HG03439 (cell line): Measurements from ENCODE around the gene LYSMD3.

Experiments used
- ATAC-seq: cut with Tn5 transposase; IDR thresholded peaks from one replicate; pipeline ENCODE4 v1.9.1; 2021; ENCODE audit warnings: mild to moderate bottlenecking, moderate library complexity; ENCODE audit not compliant: unreplicated experiment

The LYSMD3 gene

GRCh38 chr5:90548069-90548593, 18.7 kb upstream of the LYSMD3 start:
- no peak for ATAC-seq

DNA sequence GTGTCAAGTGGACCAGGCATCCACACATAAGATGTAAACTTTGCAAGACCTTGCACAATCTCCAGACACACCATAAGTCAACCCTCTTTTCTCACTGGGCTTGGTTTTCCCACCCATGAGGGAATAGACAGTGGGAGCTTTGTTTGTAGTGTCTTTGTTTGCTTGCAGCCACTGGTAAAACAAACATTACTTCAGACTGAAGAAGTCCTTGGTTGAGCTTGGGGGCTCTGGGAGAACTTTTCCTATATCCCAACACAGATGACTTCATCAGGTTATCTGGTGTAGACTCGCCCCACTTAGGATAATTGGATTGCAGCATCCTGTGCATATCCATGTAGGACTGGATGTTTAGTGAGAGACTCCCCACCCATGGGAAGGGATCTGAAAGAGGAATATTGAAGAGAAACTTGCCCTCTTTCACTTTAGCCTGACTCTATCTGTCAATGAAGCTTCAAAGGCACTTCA, 17.7 kb upstream of the LYSMD3 start:
- ATAC-seq = no peak

GRCh38 chr5:90546216-90546837, 16.9 kb upstream of the LYSMD3 start:
- ATAC-seq = no peak

GRCh38 chr5:90545511-90545910, 16.1 kb upstream of the LYSMD3 start:
- no peak for ATAC-seq

DNA sequence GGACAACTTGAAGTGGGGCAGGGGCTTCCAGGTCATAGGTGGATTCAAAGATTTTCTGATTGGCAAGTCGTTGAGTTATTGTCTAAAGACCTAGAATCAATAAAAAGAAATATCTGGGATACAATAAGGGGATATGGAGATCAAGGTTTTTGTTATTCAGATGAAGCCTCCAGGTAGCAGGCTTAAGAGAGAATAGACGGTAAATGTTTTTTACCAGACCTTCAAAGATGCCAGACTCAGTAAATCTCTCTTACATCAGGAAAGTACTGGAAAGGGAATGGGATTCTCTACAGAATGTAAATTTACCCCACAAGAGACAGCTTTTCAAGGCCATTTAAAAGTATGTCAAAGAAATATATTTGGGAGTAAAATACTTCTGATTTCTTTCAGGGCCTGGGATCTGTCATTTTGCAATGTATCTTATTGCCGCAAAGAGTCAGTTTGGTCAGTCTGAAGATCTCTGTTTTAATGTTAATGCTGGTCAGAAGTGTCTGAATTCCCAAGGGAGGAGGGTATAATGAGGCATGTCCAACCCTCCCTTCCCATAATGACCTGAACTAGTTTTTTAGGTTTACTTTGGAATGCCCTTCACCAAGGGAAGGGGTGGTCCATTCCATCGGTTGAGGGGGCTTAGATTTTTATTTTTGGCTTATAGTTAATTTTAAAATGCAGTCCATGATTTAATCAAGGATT, 13.6 kb upstream of the LYSMD3 start:
- no peak for ATAC-seq

DNA sequence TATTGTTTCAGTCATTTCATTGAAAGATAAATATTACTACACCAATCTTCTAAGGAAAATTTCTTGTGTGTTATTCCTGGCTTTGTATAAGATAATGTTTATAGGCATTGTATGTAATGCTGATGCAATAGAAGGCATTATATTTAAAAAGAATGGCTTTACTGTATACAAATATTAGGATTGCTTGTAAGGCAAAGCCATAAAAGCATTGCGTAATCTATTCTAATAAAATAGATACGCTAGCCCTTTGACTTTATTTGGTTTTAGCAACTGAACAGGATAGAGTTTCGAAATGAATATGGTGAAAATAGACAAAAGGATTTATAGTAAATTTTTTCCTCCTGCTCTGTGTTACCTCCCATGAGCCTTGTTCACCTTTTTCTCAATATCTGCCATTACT, 5.5 kb upstream of the LYSMD3 start:
- no peak for ATAC-seq

DNA sequence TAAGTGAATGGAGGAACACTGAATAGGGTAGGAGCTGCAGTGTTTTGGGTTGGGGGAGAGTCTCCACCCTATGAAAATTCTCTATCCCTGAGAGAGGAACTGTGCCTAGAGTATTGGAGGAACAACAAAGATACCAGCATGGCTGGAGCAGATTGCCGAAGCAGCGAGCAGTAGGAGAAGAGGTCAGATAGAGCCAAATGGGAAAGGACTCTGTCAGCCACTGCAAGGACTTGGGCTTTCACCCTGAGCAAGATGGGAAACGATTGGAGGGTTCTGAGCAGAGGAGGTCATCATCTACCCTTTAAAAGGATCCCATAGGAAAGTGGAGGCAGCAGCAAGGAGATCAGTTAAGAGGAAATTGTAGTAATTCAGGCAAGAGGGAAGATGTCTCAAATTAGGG, 4.4 kb upstream of the LYSMD3 start:
- no peak for ATAC-seq

- ATAC-seq = no peak
Observed at GRCh38 chr5:90530736-90531487, 1.5 kb upstream of the LYSMD3 start.

DNA sequence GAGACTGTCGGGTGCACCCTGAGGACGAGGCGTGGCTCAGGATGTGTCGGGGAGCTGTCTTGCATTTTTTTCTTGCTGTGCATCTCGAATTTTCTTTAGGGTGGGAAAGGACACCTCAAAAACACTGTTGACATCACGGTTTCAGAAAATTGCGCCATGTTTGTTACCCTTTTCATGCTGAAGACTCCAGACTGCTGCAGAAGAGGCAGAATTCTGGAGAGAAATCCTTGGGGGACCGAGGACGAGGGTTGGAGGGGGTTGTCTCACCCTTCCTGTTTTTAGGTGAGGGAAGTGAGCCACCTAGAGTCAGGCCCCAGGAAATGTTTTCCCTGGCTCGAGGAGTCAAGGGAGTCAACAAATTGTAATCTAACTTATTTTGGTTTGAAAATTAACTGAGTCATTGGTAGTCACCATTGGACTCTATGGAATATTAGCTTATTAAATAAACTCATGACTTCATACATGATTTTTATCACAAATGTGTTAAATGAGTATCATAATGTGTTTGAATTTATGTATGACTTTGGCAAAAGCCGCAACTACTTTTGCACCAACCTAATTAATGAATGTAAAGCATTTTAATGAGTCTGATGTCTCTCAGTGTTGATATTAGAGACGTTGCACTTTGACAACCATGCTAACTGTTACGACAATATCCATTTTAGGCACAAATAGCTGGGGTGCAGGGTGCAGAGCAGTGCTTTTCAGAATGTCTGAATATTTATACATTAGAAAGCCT, 724 bp upstream of the LYSMD3 start:
- peak; percentile 49 for ATAC-seq

GRCh38 chr5:90528601-90529193, 687 bp downstream of the LYSMD3 start:
- ATAC-seq = peak; percentile 3

DNA sequence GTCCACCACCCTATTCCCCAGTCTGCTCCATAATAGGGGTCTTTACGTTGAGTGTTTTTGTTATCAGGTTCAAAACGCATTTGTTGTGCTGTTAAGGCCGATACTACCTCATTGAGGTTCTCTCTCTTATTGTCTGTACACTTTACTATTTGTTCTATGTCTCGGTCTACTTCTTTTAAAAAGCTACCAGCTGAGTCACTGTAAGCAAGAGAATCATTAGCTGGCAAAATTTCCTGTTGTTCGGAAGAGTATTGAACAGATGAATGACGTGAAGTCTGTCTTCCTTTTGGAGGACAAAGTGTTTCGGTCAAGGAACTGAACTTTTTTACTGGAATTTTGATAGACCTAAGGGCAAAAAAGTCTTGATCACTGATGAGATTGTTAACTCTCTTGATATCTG, 10.3 kb downstream of the LYSMD3 start:
- no peak for ATAC-seq

DNA sequence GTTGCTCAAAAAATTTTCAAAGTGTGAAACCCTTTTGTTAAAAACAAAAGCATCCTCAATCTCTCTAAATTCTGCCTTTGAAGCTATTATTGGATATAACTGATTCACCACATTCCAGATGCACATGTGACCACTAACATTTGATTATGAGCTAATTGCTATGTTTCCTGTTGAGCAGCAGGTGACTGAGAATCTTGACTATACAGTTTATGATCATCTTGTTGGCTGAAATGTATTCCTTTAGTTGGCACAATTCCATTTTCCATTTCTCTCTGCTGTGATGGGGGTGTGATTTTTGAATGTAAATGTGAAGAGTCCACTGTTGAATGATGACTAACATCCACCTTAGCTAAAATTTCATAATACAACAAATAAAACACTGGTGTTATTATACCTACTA, 10.7 kb downstream of the LYSMD3 start:
- ATAC-seq = no peak

DNA sequence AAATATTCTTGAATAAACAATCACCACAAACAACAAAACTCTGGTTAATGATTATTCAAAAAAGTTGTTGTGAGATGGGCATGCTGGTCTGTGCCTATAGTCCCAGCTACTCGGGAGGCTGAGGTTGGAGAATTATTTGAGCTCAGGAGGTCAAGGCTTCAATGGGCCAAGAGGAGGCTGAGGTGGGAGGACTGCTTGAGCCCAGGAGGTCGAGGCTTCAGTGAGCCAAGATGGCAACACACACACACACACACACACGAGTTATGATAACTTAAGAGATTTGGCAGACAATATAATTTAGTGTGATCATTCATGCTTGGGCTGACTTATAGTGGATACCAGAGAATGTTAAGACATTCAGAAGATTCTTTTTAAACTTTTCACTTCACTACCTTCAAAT, 14.9 kb downstream of the LYSMD3 start:
- ATAC-seq = no peak

GRCh38 chr5:90510438-90510837, 18.9 kb downstream of the LYSMD3 start:
- no peak for ATAC-seq

- no peak for ATAC-seq
Observed at GRCh38 chr5:90506221-90506620, 23.2 kb downstream of the LYSMD3 start.

DNA sequence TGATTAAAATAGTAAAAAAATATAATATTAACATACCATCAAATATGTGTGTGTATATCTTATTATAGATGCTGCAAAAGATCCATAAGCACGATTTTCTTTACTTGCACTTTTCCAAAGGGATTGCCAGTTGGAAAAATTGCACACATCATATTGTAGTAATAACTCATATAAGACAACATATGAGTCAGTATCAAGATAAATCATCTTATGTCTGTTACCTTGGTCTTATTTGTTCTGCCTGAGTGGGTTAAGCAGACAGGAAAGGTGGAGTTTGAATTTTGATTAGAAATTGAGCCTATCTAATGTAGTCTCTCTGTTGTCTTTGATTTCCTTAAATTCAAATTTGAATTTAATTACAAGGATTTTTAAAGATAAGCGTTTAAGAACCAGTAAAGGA, 24.6 kb downstream of the LYSMD3 start:
- no peak for ATAC-seq

DNA sequence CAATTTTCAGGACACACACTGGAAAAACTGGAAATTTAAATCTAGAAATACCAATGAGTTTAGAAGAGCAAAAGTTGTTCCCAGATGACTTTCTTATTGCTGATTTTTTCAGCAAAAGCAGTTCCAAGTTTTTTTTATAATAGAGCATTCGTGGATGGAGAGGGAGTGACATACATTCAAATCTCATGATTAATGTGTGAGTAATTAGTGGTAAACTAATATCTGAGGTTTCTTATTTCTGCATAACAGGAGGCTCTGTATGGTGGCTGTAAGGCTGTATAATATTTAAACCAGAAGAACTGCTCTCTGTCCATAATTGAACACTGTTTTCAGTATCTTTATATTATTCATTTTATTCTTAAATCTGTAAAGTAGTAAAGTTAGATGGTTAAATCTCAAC, 25.8 kb downstream of the LYSMD3 start:
- no peak for ATAC-seq

DNA sequence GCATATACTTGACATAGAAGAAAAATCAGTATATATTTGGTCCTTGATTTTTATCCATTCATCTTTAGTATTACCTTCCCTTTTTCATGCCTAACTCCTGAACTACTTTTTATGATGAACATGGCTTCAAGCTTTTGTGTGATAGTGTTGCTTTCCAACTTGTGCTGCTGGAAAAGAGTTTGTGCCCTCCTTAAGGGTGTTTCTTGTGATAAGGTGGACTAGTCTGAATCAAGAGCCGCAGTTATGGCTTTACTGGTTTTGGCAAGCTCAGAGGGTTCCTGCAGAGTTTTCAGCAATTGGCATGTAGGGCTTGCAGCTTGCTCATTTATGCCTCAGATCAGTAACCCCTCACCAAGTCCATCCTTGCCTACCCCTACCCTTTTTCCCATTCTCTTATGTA, 34.2 kb downstream of the LYSMD3 start:
- no peak for ATAC-seq

GRCh38 chr5:90494043-90494442, 35.3 kb downstream of the LYSMD3 start:
- no peak for ATAC-seq

DNA sequence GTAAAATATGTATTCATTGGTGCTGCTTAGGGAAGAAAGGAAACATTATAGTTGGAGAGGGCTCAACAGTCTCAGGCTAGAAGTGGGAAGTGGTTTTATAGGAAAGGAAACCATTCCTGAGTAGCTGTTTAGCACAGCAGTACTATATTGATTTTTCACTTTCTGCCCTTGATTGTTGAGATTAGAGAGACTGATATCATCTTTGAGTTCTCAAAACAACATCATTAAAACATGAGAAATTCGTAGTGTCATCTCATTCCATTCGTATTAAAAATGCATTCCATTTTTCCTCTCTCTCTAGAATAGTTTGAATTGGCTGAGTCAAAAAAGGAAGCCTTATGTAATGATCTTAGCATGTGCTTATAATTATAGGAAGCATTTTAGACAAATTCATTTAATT, 40.6 kb downstream of the LYSMD3 start:
- ATAC-seq = no peak

DNA sequence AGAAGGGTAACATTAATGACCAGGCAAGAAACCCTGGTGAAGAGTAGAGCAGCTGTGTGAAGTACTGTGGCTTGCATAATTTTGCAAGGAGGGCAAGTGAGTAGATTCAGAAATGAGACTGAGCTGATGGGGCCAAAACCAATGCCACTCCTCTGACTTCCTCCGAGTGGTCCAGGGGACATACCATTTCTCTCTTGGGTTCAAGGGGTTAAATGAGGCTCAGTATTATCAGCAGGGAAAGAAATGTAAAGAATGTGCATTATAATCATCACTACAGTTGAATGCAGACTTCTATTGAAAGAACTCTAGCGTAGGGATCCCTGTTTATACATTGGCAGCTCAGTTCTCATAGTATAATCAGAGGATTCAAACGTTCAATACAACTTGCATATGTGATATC, 44.8 kb downstream of the LYSMD3 start:
- no peak for ATAC-seq
